Measurements from ENCODE around the gene PGPEP1. TPM values are rescaled to one million over a fixed set of nuclear protein-coding genes. Genes with fewer than 3 reads are reported as not detected.

Gene PGPEP1
- total RNA-seq, 1 donor from 2014 or later, result 12.6 TPM

DNA sequence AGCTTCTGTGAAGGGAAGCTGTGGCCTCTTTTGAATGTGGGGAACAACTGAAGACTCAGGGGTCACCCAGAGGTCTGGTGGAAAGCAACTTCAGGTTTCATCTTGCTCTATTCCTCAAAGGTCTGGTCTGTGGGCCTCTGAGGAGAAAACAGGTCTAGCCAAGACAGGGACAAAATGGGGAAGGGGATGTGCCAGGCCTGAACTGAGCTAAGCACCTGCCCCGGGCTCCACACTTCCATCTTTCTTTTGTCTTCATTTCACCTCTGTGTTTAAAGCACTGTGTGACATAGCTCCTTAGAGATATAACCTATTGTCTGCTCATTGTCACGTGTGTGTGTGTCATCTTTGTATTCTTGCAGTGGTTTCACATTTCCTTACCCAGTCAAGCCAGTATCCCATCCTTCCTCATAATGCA is 25.6 kb downstream of the PGPEP1 start:
- no peaks in the 10 kb centered on the region for H3K27me3 ChIP-seq (ENCODE audit: control insufficient read depth, insufficient read depth, low read length)
- H3K4me3 ChIP-seq (ENCODE audit: low read depth, low read length), result no peak overlapping the region
- FAIRE-seq, result no peak
- no peaks in the 10 kb centered on the region for H3K36me3 ChIP-seq (ENCODE audit: control insufficient read depth, insufficient read depth, low read length)
- DNase-seq (ENCODE audit: low read depth), result peak; percentile 64
- TF ChIP-seq, protein P1, sequence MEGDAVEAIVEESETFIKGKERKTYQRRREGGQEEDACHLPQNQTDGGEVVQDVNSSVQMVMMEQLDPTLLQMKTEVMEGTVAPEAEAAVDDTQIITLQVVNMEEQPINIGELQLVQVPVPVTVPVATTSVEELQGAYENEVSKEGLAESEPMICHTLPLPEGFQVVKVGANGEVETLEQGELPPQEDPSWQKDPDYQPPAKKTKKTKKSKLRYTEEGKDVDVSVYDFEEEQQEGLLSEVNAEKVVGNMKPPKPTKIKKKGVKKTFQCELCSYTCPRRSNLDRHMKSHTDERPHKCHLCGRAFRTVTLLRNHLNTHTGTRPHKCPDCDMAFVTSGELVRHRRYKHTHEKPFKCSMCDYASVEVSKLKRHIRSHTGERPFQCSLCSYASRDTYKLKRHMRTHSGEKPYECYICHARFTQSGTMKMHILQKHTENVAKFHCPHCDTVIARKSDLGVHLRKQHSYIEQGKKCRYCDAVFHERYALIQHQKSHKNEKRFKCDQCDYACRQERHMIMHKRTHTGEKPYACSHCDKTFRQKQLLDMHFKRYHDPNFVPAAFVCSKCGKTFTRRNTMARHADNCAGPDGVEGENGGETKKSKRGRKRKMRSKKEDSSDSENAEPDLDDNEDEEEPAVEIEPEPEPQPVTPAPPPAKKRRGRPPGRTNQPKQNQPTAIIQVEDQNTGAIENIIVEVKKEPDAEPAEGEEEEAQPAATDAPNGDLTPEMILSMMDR (IDR thresholded peaks at IDR 0.05; ENCODE audit: insufficient read depth, low read length, severe bottlenecking), result no peak

DNA sequence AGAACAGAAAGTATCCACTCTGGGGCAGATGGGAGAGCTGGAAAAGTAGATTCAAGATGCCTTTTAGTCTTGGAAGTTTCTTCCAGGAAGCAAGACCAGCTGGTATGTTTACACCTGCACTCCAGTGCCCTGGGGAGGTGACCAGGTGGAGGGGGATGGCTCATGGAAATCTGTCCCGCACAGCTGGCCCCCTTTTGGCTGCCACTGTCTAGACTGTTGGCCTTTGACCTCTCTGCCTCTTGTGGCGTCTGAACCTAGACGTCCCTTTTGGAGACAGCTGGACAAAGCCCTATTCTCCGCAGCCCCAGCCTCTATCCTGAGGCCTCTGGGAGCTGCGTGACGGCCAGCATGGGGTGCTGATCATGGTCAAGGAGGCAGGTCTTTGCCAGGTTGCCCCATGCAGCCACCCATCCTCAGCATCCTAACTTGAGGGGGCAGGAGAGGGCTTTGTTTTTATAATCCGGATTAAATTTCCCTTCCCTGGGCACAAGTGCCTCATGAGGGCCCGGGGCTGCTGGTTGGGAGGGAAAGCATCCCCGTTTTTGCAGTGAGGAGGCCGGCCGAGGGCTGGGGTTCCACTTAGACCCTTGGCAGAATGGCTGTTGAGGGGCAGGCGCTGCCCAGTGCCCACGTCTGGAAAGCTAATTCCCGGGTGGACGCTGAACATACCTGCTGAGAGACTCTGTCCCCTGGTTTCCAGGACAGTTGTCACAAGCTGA is 28.3 kb downstream of the PGPEP1 start:
- Histone ChIP-seq H3K27me3 (ENCODE audit: control insufficient read depth, insufficient read depth, low read length) (no peaks in the 10 kb centered on the region), H3K4me3 (ENCODE audit: low read depth, low read length) (no peak overlapping the region), H3K36me3 (ENCODE audit: control insufficient read depth, insufficient read depth, low read length) (no peaks in the 10 kb centered on the region)
- TF ChIP-seq, protein P1 (IDR thresholded peaks at IDR 0.05; ENCODE audit: insufficient read depth, low read length, severe bottlenecking), result no peak
- no peak for DNase-seq (ENCODE audit: low read depth)
- no peak for FAIRE-seq

DNA sequence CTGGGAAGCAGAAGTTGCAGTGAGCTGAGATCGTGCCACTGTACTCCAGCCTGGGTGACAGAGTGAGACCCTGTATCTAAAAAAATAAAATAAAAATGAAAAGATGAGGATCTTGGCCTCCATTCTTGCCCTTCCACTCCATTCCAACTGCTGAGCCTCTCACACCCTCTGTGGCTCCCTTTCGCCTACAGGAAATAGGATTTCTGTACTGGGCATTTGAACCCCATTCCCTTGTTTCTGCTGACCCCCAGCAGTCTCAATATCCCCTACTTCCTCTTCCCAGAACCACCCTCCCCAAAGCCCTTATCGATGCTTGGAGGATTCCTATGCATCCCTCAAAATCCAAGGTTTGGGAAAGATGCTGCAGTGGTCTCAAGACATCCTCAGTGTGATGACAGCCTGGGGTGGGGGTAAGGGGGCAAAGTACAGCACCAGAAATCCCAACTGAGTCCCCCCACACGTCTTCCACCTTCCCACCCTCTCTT is 33.1 kb downstream of the PGPEP1 start:
- Histone ChIP-seq H3K27me3 (ENCODE audit: control insufficient read depth, insufficient read depth, low read length) (no peaks in the 10 kb centered on the region), H3K36me3 (ENCODE audit: control insufficient read depth, insufficient read depth, low read length) (no peaks in the 10 kb centered on the region), H3K4me3 (ENCODE audit: low read depth, low read length) (no peak overlapping the region)
- TF ChIP-seq, protein P1 (IDR thresholded peaks at IDR 0.05; ENCODE audit: insufficient read depth, low read length, severe bottlenecking), result no peak
- no peak for DNase-seq (ENCODE audit: low read depth)
- no peak for FAIRE-seq

DNA sequence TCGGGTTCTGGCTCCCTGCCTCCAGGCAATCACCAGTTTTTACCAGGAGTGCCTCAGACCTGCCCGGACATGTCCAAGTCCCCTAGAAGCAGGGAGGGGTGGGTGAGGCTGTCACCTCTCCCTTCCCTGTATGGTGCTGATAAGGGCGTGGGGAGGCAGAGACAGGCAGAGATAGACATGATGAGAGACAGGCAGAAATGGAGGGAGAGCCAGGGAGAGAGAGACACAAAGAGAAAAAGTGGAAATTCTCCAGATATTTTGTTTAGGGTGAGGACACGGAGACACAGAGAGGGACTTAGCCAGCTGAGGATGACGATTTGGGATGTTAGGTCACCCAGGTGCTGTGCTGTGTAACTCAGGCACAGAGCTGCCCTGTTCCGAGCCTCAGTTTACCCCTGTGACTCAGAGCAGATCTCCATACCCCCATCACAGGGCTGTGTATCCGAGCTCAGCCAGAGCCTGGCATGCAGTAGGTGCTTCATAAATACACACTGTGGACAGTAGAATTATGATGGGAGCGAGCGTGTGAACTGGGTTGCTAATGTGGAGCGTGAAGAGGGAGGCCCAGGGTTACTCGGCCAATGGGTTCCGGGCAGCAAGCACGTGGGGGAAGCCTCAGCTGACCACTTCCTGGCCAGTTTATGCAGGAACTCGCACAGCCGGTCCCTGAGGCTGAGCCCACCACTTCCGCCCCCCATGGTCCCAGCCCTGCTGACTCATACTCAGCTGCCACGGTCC is 33.7 kb downstream of the PGPEP1 start:
- TF ChIP-seq, protein P1 (IDR thresholded peaks at IDR 0.05; ENCODE audit: insufficient read depth, low read length, severe bottlenecking), result no peak
- H3K4me3 ChIP-seq (ENCODE audit: low read depth, low read length), result no peak overlapping the region
- H3K36me3 ChIP-seq (ENCODE audit: control insufficient read depth, insufficient read depth, low read length), result no peaks in the 10 kb centered on the region
- DNase-seq (ENCODE audit: low read depth) (peak; percentile 74), FAIRE-seq (no peak)
- no peaks in the 10 kb centered on the region for H3K27me3 ChIP-seq (ENCODE audit: control insufficient read depth, insufficient read depth, low read length)

DNA sequence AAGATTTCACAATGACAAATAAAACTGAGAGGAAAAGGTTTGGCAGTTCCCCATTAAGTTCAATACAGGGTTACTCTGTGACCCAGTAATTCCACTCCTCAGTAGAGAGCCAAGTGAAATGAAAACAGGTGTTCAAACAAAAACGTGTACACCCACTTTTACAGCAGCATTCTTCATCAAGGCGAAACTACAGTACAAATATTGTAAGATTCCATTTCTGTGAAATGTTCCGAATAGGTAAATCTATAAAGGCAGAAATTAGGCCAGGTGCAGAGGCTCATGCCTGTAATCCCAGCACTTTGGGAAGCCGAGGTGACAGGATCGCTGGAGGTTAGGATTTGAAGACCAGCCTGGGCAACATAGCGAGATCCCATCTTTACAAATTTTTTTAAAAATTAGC is 36.6 kb downstream of the PGPEP1 start:
- no peak overlapping the region for H3K4me3 ChIP-seq (ENCODE audit: low read depth, low read length)
- DNase-seq (ENCODE audit: low read depth), result no peak
- H3K36me3 ChIP-seq (ENCODE audit: control insufficient read depth, insufficient read depth, low read length), result no peaks in the 10 kb centered on the region
- H3K27me3 ChIP-seq (ENCODE audit: control insufficient read depth, insufficient read depth, low read length), result no peaks in the 10 kb centered on the region
- FAIRE-seq, result no peak
- TF ChIP-seq, protein P1 (IDR thresholded peaks at IDR 0.05; ENCODE audit: insufficient read depth, low read length, severe bottlenecking), result no peak
